Immature natural killer cell (primary cell): ENCODE data around the gene AOAH. TPM values are rescaled to one million over a fixed set of nuclear protein-coding genes. Genes with fewer than 3 reads are reported as not detected.
"Not testable (repeated sequence)": the region's sequence is repeated elsewhere in the genome, so short reads cannot be mapped to it uniquely, and the experiment has no call there.

Experiments used
- DNase-seq, 3 donors: peaks; one replicate each; pipeline ENCODE4 v3.0.0; 2022; ENCODE audit warnings: mixed read lengths in 1 of 3
- H3K27ac Mint-ChIP-seq, 6 donors: one replicate each; pipeline ENCODE4 v1.8.0; 2020; ENCODE audit warnings: mixed read lengths in 6 of 6, mild to moderate bottlenecking in 5 of 6, inconsistent platforms in 4 of 6, moderate library complexity in 3 of 6
- H3K27me3 Mint-ChIP-seq, 3 donors: one replicate each; pipeline ENCODE4 v1.8.0; 2020 to 2021; ENCODE audit warnings: low read depth in 3 of 3, mild to moderate bottlenecking in 3 of 3, mixed read lengths in 3 of 3, moderate library complexity in 3 of 3, inconsistent platforms in 1 of 3
- H3K36me3 Mint-ChIP-seq, 3 donors: one replicate each; pipeline ENCODE4 v1.8.0; 2020; ENCODE audit warnings: mixed read lengths in 3 of 3, inconsistent platforms in 2 of 3, mild to moderate bottlenecking in 2 of 3
- H3K4me1 Mint-ChIP-seq, 2 donors: one replicate each; pipeline ENCODE4 v1.8.0; 2020; ENCODE audit warnings: inconsistent platforms in 2 of 2, mild to moderate bottlenecking in 2 of 2, mixed read lengths in 2 of 2, moderate library complexity in 1 of 2
- H3K4me3 Mint-ChIP-seq, 5 donors: one replicate each; pipeline ENCODE4 v1.8.0; 2020; ENCODE audit warnings: mild to moderate bottlenecking in 5 of 5, mixed read lengths in 5 of 5, inconsistent platforms in 3 of 5, moderate library complexity in 3 of 5
- H3K9me3 Mint-ChIP-seq, 6 donors: one replicate each; pipeline ENCODE4 v1.8.0; 2020; ENCODE audit warnings: mild to moderate bottlenecking in 6 of 6, mixed read lengths in 6 of 6, inconsistent platforms in 4 of 6, moderate library complexity in 3 of 6
- polyA plus RNA-seq, 3 donors: library from polyadenylated mRNA; unstranded; fragments of 300-500 nt; fragmentation: Illumina TruSeq; gene quantifications; one replicate each; pipeline ENCODE4 v1.2.3, GENCODE V29; 2021

The AOAH gene
- polyA plus RNA-seq, 3 donors from 2014 or later: 288 to 385 (median 331) TPM

DNA sequence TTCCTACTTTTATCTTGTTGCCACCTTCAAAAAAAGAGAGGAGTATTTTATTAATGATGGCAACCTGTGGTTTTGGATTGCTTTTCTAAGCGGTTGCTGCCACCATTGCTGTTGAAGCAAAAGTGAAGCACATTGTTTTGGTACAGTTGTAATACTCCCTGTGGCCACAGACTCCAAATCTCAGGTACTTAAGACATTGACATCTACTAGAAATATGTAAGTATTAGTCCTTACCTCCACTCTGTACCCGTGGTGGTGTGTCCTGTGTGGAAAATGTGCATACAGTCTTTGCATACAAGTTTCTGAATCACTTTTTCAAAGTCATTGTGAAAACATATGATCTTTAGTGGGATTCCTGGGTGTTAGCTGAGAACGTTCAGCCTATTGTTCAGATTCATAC, 248.9 kb downstream of the AOAH start:
- Mint-ChIP-seq H3K4me3 (no peak overlapping the region), H3K4me1 (peaks cover 12 to 13% of the 10 kb centered on the region in 2 donors), H3K27me3 (peaks cover 3 to 8% (median 4%) of the 10 kb centered on the region in 3 donors), H3K36me3 (peaks cover 0 to 6% (median 0%) of the 10 kb centered on the region in 3 donors), H3K27ac (no peak overlapping the region), H3K9me3 (peaks cover 0 to 2% (median under 1%) of the 10 kb centered on the region in 6 donors)
- DNase-seq: no peak

DNA sequence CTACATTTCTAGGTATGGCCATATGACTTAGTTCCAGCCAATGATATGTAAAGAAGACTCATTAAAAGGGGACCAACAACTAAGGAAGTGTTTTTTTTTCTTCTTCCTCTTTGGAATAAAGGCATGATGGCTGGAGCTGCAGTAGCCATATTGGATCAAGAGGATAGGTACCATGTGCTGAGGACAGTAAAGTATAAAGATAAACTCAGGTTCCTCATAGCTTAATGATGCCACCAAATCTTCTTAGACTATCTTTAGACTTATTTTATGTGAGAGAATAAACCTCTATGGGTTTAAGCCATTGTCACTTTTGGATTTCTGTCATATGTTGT, 249.3 kb downstream of the AOAH start:
- peaks cover 0 to 2% (median 0%) of the 10 kb centered on the region in 3 donors for H3K36me3 Mint-ChIP-seq
- no peak for DNase-seq
- peaks cover 12 to 13% of the 10 kb centered on the region in 2 donors for H3K4me1 Mint-ChIP-seq
- peaks cover 2 to 5% (median 3%) of the 10 kb centered on the region in 3 donors for H3K27me3 Mint-ChIP-seq
- no peak overlapping the region for H3K27ac Mint-ChIP-seq
- peaks cover 0 to 2% (median 0%) of the 10 kb centered on the region in 6 donors for H3K9me3 Mint-ChIP-seq
- H3K4me3 Mint-ChIP-seq: no peak overlapping the region

DNA sequence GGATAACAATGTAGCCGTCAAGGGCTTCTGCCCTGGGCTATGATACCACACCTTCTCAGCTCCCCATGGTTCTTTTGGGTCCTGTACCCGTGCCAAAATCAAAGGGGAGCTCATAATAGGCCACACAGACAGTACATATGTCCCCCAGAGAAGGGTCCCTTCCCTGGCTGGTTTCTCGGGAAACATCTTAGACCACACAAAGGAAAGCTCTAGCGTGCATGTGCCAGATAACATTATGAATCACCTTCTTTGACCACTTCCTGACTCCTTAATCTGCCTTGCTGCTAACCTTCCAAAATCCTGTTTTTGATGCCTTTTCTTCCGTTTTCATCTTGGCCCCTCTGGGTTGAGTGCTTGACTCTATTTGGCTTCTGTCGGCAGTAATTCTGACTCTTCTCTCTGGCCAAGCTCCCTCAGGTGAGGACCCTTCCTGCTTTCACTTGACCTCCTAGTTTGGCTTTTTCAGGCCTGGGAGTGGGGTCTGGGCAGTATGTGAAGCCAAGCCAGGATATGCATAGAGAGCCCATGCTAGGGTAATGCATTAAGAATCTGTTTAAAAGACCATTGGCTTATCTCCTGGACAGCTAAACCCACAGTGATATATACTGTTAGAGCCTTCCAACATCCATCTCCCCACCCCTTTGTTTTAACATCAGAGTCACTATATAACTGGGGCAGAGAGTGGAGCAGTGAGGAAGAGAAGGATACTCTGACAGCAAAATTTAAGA, 249.8 kb downstream of the AOAH start:
- Mint-ChIP-seq H3K9me3 (peaks cover 0 to 2% (median 0%) of the 10 kb centered on the region in 6 donors), H3K36me3 (no peaks in the 10 kb centered on the region), H3K27ac (peak overlapping the region in 1 of 6 donors; percentile 23), H3K27me3 (peaks cover 2 to 5% (median 3%) of the 10 kb centered on the region in 3 donors), H3K4me1 (peaks cover 12 to 13% of the 10 kb centered on the region in 2 donors), H3K4me3 (no peak overlapping the region)
- DNase-seq: no peak

DNA sequence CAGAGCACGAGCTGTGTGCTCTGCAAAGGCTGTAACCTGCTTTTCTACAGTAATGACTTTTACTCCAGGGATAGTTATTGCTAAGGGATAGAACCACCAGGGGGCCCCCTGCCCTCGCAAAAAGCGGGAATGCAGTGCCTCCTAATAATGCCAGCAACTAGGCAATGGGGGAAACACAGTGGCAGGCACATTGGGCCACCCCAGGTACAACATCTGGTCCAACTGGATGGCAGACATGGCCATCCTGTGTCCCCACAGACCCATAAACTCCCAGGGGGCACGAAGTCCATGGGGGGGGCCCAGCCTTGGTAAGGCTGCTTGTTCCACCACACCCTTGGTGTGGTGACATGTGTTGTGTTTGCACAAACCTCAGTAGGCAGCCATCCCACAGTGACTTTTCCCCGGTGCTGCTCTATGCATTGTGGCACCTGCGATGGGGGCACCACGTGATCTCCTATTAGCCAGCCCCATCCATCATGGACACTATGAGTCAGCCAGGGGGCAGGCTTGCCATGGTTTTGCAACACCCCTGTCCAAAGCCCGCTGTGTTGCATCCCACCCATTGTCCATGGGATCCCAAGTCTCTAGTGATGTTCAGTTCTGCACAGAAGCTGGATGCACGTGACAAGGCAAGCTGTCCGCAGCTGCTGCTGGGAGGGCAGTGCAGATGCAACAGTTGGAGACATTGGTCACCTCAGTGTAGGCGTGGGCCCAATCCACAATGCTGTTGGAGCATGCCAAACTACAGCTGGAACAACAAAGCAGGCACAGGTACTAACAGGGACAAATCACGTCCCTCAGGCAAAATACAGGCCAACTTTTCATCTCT, 250.6 kb downstream of the AOAH start:
- H3K4me1 Mint-ChIP-seq: peaks cover 12 to 13% of the 10 kb centered on the region in 2 donors
- no peak overlapping the region for H3K27ac Mint-ChIP-seq
- peaks cover 0 to 2% (median 0%) of the 10 kb centered on the region in 6 donors for H3K9me3 Mint-ChIP-seq
- peaks cover 2 to 7% (median 5%) of the 10 kb centered on the region in 3 donors for H3K27me3 Mint-ChIP-seq
- DNase-seq: no peak
- H3K36me3 Mint-ChIP-seq: no peaks in the 10 kb centered on the region
- no peak overlapping the region for H3K4me3 Mint-ChIP-seq

DNA sequence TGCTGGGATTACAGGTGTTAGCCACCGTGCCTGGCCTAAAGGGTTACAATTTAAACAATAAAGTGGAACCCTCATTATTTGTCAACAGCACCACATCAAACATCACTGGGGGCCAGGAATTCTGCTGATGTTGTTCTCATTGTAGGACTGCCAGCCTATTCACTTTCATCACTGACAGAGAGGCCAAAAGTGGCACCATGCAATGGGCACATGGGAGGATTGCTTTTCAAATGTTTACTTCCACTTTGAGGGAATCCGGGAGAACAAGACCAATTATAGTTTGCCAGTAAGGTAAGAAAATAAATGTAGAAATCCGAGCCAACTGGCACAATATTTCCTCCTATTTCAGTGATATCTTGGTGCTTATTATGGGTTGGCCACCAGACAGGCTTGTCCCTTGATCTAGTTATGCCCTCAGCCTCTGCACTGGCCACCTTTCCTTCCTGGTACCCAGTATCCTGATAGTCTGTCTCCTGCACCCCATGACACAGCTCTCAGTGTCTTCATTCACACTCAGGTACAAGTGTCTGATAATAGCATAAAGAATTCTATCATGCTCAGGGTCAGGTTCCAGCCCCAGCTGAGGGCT, 252.1 kb downstream of the AOAH start:
- no peak for DNase-seq
- no peaks in the 10 kb centered on the region for H3K36me3 Mint-ChIP-seq
- no peak overlapping the region for H3K27ac Mint-ChIP-seq
- H3K4me3 Mint-ChIP-seq: no peak overlapping the region
- peaks cover 12 to 13% of the 10 kb centered on the region in 2 donors for H3K4me1 Mint-ChIP-seq
- H3K9me3 Mint-ChIP-seq: peaks cover 0 to 2% (median 0%) of the 10 kb centered on the region in 6 donors
- H3K27me3 Mint-ChIP-seq: peaks cover 2 to 7% (median 5%) of the 10 kb centered on the region in 3 donors

DNA sequence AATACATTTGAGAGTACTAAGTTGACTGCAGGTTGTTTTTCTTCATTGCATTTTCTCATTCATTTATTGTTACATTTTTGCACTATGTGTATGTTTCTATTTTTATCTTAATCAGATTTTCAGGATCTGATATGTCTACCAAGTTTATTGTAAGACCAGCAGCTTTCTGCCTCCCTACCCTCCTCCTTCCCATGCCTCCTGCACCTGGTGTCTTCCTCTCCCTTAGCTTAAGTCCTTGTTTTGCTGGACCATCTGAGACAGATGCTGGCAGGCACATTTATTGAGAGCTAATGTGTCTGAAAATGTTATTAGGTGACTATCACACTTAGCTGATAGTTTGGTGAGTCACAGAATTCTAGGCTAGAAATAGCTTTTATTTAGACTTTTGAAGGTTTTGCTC, 255.1 kb downstream of the AOAH start:
- peaks cover 6 to 7% of the 10 kb centered on the region in 2 donors for H3K4me1 Mint-ChIP-seq
- no peak overlapping the region for H3K4me3 Mint-ChIP-seq
- DNase-seq: no peak
- H3K36me3 Mint-ChIP-seq: no peaks in the 10 kb centered on the region
- H3K27ac Mint-ChIP-seq: no peak overlapping the region
- peaks cover 2 to 6% (median 4%) of the 10 kb centered on the region in 3 donors for H3K27me3 Mint-ChIP-seq
- no peaks in the 10 kb centered on the region for H3K9me3 Mint-ChIP-seq

DNA sequence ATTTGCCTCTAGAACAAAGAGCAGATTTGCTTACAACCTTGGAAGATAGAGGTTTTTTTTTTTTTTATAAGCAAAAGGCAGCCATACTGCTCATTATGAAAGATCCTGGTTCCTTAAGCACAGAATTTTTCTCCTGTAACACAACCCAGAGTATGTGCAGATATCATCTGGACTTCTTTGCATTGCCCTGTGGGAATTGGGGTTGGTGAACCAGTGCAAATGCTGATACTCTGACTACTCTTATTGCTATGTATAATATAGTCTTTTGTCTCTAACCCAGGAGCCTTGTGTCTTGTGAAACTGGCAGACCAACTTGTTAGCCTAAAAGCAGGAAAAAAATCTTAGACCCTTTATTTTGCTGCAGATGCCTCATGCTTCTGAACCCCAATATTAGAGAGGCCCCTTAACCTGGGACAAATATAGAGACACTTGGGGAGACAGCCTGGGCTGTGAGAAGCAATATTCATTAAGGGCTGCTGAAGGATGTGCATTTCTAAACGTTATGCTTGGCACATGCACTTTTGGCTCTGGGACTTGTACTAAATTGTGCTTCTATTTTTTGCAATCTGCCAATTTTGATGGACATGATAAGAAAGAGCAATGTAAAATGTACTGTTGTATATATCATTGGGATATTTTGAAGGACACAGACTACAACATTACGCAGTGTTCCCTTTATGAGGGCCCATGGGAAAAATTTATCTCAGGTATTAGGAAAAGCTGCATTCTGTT, 255.8 kb downstream of the AOAH start:
- Mint-ChIP-seq H3K27ac (no peak overlapping the region), H3K27me3 (peaks cover 0 to 6% (median 4%) of the 10 kb centered on the region in 3 donors), H3K4me1 (no peaks in the 10 kb centered on the region), H3K4me3 (no peak overlapping the region), H3K36me3 (no peaks in the 10 kb centered on the region), H3K9me3 (no peaks in the 10 kb centered on the region)
- DNase-seq: no peak

DNA sequence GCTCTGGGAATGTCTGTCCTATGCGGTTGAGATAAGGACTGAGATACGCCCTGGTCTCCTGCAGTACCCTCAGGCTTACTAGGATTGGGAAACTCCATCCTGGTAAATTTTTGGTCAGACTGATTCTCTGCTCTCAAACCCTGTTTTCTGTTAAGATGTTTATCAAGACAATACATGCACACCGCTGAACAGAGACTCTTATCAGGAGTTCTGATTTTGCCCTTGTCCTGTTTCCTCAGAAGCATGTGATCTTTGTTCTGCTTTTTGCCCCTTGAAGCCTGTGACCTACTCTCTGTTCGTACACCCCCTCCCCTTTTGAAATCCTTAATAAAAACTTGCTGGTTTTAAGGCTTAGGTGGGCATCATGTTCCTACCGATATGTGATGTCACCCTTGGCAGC, 258.3 kb downstream of the AOAH start:
- H3K4me3 Mint-ChIP-seq, H3K27ac Mint-ChIP-seq: not testable (repeated sequence)

DNA sequence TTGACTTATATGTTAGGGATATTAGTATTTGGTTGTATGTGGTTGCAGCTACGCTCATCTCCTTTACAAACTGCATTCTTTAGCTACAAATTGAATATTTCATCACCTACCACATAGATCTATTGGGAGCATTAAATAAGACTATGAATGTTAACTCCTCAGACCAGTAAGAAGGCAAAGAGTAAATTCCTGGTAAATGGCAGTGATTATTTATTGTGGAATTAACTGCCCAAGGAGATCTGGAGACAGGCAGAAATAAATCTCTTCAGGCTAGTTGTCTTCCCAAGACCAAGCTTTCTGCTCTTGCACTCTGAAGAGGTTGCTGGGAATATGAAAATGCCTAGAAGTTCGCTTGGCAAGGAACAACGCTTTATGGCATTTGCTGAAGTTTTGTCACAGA, 260.0 kb downstream of the AOAH start:
- H3K36me3 Mint-ChIP-seq: no peaks in the 10 kb centered on the region
- peaks cover 0 to 3% (median under 1%) of the 10 kb centered on the region in 3 donors for H3K27me3 Mint-ChIP-seq
- no peaks in the 10 kb centered on the region for H3K4me1 Mint-ChIP-seq
- DNase-seq: no peak
- H3K27ac Mint-ChIP-seq: no peak overlapping the region
- H3K4me3 Mint-ChIP-seq: no peak overlapping the region
- H3K9me3 Mint-ChIP-seq: no peaks in the 10 kb centered on the region

More for the DNA sequence above, 258.3 kb downstream of the AOAH start:
- not testable (repeated sequence) for H3K27me3 Mint-ChIP-seq, H3K9me3 Mint-ChIP-seq, H3K36me3 Mint-ChIP-seq, H3K4me1 Mint-ChIP-seq, DNase-seq
